A549 treated with Hydrocortisone at 1 μM for 4 hours (cell line): ENCODE results near the gene THOC5. TPM values are rescaled to one million over a fixed set of nuclear protein-coding genes. Genes with fewer than 3 reads are reported as not detected.

Experiments
- total RNA-seq: library from RNA; stranded (reverse); fragments of 200-300 nt; extraction: Qiagen RNA extraction; gene quantifications from 5 replicates; pipeline ENCODE4 v1.2.3, GENCODE V29; 2022

THOC5 gene
- total RNA-seq, result 27.0 to 31.6 TPM (median 31.1 TPM) in 5 replicates

GRCh38 chr22:29553351-29554224 is at the start of gene THOC5:
THOC5 (minus strand) TSS chr22:29553757; CDS start chr22:29549147, 4,610 bp downstream.

DNA sequence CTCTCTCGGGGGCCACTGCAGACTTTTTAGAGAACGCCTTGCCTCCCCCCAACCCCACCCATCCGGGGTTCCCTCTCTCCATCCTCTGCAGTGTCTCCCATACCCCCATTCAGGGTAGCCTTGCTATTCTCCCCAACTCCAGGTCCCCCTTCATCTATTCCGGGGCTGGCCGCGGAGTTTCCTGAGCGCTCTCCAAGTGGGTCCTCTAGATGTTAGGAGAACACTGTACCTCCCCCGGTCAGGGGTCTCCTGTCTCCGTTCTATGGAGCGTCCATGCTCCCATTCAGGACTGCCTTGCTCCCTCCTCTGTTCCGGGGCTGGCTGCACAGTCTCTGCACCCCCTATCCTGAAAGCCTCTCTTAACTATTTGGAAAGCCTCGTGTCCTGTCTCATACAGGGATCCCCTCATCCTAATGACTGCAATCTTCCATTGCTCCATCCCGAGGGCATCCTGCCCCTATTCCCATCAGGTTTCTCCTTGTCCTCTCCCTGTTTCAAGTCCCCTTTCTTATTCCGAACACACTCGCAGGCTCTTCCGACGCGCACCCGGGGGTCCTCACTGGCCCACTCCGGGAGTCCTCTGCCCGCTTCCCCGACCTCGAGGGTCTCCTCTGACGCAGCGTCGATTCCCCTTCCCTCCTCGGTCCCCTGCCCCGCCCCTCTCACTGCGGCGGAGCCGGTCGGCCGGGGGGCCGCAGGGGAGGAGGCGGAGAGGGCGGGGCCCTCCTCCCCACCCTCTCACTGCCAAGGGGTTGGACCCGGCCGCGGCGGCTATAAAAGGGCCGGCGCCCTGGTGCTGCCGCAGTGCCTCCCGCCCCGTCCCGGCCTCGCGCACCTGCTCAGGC is 73.9 kb downstream of the THOC5 start, which contains the start of gene NEFH:
Gene NEFH (plus strand): TSS at position 802 of the 845 bp plus-strand sequence. CDS start 45 bp downstream, outside the sequence.

Other genes with a start within 250 kb of the THOC5 start
- gene GAS2L1, start 247.1 kb downstream of the THOC5 start, total RNA-seq, result 26.7 to 39.7 TPM (median 33.8 TPM) in 5 replicates
- 0.17 to 0.38 TPM (median 0.25 TPM) in 5 replicates for gene RASL10A, start 238.1 kb downstream of the THOC5 start, total RNA-seq
- 24.6 to 27.6 TPM (median 26.2 TPM) in 5 replicates for gene AP1B1, start 165.2 kb downstream of the THOC5 start, total RNA-seq
- gene RFPL1, start 115.2 kb downstream of the THOC5 start, total RNA-seq, result not detected in 5 replicates
- 0.09 to 0.16 TPM (median 0.09 TPM) in 5 replicates for gene NEFH, start 73.5 kb downstream of the THOC5 start, total RNA-seq
- 56.9 to 62.8 TPM (median 60.2 TPM) in 5 replicates for gene NIPSNAP1, start 27.4 kb upstream of the THOC5 start, total RNA-seq
- 11.7 to 17.0 TPM (median 14.3 TPM) in 5 replicates for gene NF2, start 49.9 kb upstream of the THOC5 start, total RNA-seq
- 0.14 to 0.17 TPM (median 0.15 TPM) in 5 replicates for gene CABP7, start 166.2 kb upstream of the THOC5 start, total RNA-seq
- 10.8 to 20.5 TPM (median 19.4 TPM) in 5 replicates for gene ZMAT5, start 213.2 kb upstream of the THOC5 start, total RNA-seq
- 99.4 to 124 TPM (median 116 TPM) in 5 replicates for gene UQCR10, start 213.6 kb upstream of the THOC5 start, total RNA-seq